GM18909 (cell line): ENCODE data around the gene MRPS25.
"Not testable (repeated sequence)": the region's sequence is repeated elsewhere in the genome, so short reads cannot be mapped to it uniquely, and the experiment has no call there.

Source experiments
- ATAC-seq: cut with Tn5 transposase; IDR thresholded peaks from one replicate; pipeline ENCODE4 v1.9.1; 2021; ENCODE audit warnings: mild to moderate bottlenecking; ENCODE audit not compliant: unreplicated experiment, poor library complexity

The MRPS25 gene

DNA sequence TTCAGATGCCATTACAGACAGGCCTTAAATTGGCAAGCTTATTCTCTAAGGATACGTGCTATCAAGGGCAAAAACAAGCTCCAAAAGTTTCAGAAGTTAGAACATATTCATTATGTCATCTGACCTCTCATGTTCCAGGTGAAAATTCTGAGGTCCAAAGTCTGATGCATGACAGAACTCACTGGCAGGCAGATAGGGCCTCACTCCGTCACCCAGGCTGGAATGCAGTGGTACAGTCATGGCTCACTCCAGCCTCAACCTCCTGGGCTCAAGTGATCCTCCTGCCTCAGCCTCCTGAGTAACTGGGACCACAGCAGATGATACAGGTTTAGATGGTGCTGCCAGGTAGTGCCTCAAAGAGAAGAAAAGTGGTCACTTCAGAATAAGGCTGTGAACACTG is 15.5 kb downstream of the MRPS25 start:
- no peak for ATAC-seq

DNA sequence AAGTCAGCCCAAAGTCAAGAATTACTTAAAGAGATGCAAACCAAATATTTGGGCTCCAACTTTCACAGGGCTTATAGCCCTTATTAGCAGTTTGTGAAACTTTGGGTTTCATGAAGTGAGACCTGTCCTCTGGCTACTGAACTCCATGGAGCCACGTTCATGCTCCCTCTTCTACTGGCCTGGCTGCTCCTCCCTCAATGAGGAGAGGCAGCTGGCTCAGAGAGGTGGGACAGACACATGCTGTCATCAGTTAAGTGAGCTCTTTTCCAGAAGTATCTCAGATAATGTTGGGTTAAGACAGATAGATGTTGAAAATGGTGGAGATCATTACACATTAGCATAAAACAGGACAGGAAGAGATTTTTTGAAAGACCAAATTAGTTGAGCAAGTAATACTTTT is 19.4 kb downstream of the MRPS25 start:
- no peak for ATAC-seq

DNA sequence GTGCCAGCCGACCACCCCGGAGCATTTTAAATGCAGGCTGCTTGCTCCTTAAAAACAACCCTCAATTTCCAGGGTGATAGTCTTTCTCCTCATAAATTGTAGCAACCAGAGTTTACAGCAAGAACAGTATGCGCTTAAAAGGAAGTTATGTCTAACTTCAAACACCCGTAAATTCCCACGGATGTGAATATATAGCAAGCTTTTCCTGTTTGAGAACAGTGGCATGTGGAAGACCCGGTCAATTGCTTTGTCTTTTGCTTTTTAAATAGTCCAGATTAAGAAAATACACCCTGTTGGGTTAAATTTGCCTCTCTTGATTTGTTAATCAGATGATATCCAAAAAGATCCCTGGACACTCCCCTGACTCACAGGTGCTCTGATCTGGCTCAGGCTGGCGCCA is 20.8 kb downstream of the MRPS25 start:
- no peak for ATAC-seq

DNA sequence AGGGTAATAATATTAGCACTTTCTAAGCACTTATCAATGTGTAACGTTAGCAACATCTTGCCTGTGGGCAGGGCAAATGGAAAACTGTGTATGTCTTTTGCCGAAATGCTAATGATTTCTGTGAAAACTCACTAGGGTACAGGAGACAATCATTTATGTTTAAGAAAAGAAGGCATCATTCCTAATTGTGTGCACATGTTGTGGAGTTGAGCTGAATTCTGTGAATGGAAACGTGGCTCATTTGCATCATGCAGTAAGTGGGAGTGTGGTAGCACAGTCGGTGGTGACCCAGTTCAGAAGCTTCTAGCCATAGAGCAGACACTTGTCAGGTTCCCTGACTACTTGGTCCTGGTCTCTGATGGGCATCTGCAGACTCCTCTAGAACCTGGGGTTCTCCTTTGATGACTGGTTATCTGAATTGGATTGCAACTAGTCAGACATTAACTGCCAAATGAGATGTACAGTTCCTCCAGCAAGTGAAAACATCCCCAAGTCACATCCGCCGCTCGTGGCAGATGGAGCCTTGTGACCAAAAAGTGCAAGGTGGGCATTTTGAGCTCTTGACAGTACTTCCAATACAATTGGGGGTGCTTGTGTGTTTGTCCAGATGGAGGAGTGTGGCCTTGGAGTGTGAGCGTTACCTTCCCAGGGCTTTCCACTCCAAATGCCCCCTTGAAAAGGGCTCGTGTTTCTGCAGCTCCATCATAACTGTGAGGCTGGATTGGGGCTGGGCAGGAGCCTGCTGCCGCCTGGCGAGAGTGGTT is 21.5 kb downstream of the MRPS25 start:
- ATAC-seq = no peak

DNA sequence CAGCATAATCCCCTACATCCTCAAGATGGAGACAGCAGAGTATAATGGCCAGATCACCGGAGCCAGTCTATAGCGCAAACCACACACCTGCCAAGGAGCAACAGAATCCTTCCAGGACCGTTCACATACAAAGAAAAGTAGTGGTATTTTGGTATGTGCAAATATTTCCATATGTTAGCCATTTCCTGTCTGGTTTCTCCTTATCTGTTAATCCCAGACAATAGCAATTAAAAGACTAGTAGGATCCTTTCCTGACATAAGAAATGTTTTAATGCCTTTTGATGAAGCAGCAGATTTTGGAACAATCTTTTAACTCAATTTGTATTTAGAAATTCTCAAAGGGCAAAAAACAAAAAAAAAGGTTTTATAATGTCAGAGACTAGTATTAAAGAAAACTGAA is 22.2 kb downstream of the MRPS25 start:
- no peak for ATAC-seq

DNA sequence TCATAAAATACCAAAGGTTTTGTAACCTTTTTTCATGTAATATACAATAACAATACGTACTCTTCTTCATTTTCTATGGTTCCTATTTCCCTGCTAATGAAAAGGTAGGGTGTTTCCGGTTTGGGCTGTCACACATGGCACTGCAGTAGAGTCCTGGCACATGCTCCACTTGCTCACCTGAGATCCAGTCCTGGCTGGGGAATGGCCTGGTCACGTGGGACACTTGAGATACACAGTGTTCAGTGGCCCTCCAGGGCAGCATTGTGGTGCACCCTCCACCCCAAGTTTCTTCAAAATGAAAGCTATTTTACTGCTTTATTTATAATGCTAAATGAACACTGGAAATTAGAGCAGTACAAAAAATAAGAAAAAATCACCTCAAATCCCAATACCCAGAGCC is 23.2 kb downstream of the MRPS25 start:
- ATAC-seq = no peak

DNA sequence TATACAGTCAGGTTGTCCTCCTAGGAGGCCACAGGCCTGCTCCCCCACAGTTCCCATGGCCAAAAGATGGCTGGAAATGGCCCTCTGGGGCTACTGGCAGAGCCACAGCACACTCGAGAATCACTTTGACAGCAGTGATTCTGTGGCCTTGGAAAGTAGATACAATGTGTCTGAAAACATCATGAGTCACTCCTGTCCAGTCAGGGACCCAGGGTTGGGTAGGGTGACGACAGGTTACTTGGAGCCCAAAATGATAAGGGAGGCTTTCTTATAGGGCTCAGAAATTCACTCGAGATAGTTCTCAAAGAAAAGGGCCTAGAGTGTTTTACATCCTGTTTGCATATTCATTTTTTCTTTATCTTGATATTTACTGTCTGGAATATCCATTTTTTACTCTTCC is 24.3 kb downstream of the MRPS25 start:
- ATAC-seq = no peak

DNA sequence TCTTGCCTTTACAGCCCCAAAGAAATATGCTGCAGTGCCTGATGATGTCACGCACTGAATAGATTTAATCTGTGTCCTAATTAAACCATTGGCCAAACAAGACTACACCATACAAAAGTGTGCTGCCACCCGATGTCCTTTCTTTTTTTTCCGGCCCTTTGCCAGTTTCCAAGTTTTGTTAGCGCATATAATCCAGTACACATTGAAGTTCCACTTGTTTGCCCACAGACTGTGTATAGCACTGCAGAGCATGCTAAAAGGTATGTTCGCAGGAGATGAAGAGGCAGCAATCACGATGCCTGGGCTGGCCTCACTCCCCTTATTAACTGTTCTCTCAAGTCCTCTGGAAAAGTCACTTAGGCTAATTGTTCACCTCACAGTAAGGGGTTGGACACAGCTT is 26.8 kb downstream of the MRPS25 start:
- no peak for ATAC-seq

DNA sequence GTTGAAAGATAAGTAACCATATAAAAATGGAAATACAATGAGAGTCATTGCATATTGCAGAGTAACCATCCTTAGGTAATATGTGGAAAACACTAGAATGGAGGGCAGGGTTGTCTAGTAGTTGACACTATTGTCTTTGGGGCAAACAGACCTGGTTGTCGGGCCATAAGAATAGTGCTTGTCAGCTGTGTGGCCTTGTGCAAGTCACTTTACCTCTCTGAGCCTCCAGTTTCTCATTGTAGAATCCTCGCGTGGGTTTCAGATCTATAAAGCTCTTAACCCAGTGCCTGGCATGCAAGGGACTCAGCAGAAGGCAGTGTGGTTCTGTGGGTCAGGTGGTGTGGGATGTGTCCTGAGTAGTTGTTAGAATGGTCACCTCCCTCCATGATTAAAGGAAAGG is 32.0 kb downstream of the MRPS25 start:
- no peak for ATAC-seq

DNA sequence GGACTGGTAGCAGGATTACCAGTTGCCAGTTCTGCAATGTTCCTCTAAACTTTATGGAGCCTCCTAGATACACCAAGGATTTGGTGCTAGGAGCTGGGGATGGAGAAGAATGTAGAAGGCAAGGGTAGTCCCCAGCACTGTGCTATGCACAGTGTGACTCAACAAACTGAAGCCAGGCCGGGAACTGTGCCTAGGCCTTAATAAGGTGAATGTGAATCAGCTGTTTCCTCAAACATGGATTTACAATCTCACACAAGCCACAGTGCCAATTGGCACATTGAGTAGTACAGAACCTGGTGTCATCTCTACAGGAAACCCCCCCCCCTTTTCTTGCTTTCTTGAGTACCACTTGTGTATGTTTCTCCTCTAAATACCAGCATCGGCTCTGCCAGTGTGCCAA is 32.5 kb downstream of the MRPS25 start:
- ATAC-seq = no peak

DNA sequence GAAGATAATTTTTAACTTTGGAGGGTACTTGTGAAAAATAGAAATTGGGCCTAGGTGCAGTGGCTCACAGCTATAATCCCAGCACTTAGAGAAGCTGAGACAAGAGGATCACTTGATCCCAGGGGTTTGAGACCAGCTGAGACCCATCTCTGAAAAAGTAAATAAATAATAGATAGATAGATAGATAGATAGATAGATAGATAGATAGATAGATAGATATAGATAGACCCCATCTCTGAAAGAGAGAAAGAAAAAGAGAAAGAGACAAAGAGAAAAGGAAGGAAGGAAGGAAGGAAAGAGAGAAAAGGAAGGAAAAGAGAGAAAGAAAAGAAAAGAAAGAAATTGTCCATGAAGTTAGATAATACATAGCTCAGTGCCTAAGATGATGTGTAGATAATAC is 35.5 kb downstream of the MRPS25 start:
- ATAC-seq = no peak

DNA sequence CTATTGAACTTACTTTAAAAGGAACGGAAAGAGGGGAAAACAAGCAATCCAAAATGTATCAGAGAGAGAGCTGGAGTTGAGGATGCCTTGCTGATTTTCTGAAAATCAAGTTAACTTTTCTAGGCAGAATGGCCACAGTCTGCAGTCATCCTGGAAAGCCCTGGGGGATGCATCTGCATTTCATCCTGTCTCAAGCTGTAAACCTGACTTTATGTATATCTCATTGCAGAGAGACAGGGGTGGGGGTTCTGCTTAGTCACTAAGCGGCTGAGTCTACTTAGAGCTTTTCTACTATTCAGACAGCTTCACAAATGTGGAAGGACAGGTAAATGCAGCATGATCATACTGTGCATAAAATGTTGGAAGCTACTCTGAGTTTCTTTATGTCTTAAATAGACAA is 41.4 kb downstream of the MRPS25 start:
- no peak for ATAC-seq

DNA sequence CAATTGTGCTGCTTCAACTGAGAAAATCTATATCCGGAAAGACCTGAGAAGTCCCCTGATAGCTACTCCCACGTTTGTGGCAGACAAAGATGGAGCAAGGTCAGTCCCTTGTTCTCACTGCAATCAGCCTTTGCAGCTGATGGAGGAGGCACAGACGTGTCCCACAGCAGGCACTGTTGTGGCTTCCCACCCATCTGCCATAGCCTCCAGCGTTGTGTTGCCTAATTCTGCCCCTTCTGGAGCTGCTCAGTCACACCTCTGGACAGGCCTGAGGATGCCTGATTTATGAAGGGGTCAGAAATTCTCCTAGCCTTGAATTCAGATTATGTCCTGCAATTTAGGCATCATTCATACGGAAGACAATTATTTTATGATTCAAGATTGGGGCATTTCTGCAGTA is 41.9 kb downstream of the MRPS25 start:
- ATAC-seq = no peak

DNA sequence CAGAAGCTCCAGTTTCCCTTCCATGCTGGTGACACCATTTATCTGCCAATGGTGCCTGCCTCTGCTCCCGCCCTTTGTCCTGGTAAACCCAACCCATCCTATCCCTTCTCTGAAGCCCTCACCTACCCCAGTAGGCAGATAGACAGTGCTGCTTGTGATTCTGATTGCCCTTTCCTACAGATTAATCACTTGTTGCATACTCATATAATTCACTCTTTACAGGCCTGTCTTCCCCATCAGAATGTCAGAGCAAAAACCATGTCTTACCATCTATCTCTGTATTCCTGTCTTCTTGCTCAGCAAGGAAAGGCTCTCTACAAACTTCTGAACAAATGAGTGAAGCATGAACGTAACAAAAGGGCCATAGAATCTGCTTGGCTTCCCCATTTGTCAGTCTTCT is 47.9 kb downstream of the MRPS25 start:
- no peak for ATAC-seq

DNA sequence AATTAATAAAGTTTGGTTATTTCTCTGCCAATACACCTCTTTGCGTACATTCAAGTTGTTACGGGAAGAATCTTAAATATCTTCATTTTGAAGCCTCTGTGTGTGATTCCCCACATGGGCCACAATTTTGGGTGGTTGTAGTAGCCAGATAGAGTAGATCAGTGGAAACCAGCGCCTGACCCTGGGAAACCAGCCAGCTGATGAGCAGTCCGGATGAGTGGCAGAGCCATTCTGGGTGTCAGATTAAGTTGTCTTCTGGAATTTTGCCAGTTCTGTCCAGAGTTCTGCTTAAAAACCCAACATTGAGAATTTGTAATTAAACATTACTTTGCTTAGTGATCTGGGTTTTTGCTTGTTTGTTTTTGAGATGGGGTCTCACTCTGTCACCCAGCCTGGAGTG is 49.7 kb downstream of the MRPS25 start:
- ATAC-seq = no peak

DNA sequence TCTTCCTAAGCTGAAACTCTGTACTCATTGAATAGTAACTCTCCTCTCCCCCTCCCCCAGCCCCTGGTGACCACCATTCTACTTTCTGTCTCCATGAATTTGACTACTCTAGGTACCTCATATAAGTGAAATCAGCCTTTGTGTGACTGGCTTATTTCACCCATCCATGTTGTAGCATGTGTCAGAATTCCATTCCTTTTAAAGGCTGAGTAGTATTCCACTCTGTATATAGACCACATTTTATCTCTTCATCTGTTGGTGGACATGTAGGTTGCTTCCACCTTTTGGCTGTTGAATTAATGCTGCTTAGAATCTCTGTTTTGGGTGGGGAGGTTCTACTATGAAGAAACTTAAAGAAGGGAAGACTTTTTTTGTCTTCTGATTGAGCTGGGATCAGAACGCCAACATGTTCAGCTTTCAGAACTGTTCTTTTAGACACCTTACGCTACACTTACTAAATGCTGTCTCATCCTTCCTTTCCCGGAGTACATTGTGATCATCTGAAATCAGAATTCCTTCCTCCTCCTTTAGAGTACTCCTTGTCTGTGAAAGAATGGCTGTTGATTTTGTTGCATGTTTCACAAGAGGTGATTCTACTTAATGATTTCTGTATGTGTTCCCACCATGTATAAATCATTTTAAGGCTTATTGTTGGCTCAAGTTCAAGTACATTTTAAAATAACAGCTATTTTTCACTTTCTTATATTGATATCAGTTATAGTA is 50.3 kb downstream of the MRPS25 start:
- ATAC-seq = no peak

DNA sequence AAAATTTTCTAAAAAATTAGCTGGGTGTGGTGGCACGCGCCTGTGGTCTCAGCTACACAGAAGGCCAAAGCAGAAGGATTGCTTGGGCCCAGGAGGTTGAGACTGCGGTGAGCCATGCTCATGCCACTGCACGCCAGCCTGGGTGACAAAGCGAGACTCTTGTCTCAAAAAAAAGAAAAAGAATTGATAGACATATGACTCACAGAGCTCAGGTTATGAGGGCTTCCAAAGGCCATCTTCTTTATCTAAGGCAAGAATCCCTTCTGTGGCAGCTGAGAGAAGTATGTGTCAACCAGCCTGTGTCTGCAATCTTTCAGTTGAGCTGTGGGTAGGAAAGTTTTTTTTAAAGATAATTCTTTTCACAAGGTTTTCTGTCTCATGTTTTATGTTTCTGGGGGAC is 53.9 kb downstream of the MRPS25 start:
- no peak for ATAC-seq

DNA sequence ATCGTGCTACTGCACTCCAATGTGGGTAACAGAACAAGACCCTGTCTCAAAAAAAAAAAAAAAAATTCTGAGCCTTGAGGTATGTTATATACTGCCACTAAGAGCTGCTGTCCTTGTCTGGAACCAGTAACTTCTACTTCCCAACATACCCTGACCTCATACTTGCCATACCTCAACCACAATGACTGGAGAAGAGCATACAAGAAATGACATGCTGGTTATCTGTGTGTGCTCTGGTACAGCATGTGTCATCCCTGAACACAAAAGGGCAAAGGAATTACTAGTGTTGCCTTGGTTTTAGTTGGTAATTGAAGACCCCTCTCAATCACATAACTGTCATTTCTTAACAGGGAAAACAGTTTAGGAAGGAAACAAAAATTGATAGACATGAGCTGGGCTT is 54.5 kb downstream of the MRPS25 start:
- ATAC-seq = no peak

DNA sequence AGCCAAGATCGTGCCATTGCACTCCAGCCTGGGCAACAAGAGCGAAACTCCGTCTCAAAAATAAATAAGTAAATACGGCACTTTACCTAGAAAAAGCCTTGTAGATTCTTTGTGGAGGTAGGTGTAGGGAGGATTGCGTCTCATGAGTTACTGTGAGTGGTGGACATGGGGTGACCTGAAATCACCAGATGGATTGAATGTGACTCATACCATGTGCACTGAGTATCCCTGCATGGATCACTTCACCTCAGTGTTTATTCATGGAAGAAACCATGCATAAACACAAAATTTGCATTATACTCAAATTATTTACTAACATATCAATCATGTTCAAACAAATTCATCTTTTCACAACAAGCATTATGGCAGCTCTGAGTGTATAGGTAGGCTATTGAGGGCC is 55.9 kb downstream of the MRPS25 start:
- ATAC-seq = no peak

DNA sequence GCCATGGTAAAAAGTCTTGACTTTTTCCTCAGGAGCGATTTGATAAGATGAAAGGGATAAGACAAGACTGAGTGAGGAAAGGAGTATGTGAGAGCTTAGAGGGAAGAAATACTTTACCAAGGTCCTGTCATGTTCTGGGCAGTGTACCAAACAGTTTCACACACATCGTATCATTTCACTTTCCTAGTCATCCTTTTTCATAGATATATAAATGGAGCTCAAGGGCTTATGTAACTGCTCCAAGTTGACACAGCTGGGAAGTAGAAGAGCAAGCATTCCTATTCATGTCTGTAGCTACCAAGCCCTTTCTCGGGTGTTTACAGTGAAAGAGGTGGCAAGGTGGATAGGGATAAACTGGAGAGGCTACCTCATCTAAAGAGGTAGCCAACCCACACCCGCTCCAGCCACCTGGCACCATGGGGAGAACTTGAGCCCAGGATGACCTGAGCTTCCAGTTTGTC is 57.4 kb downstream of the MRPS25 start:
- no peak for ATAC-seq

DNA sequence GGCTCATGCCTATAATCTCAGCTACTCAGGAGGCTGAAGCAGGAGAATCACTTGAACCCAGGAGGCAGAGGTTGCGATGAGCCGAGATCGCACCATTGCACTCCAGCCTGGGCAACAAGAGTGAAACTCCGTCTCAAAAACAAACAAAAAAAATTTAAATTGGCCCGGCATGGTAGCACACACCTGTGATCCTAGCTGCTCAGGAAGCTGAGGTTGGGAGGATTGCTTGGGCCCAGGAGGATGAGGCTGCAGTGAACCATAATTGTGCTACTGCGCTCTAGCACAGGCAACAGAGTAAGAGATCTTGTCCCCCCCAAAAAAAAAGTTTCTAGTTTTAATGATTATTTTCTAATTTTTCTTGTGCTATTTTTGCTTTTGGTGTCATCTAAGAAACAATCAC is 65.9 kb downstream of the MRPS25 start:
- not testable (repeated sequence) for ATAC-seq
